ENCODE measurements around the gene CXCR6. TPM values are rescaled to one million over a fixed set of nuclear protein-coding genes. Genes with fewer than 3 reads are reported as not detected.
A peak's percentile ranks its signal among the peaks of the same experiment; 100 is the strongest.

Gene CXCR6
- polyA plus RNA-seq, 1 of the 3 experiments (the other 2 are of a cell fraction), result not detected

GRCh38 chr3:45923755-45924154, 19.5 kb upstream of the CXCR6 start:
- no peaks in the 10 kb centered on the region for H4K20me1 ChIP-seq (ENCODE audit: insufficient read depth)
- WGBS (ENCODE audit: low lambda C conversion rate), result 50% methylated on average over 2 of the region's 3 CpGs

DNA sequence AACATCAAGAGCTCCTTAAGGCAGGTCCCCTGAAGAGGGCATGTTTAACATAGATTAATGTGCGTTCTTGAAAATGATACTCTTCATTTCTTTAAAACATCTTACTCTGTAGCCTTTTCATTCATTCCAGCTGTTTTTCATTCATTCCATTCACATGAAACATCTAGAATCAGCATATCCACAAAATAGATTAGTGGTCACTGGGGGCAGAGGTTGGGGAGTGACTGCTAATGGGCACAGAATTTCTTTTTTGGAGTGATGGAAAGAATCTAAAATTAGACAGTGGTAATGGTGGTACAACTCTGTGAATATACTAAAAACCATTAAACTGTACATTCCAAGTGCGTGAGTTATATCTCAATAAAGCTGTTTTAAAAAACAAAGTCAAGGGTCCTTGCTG, 15.4 kb upstream of the CXCR6 start:
- Histone ChIP-seq H2AFZ (ENCODE audit: low read depth) (no peak overlapping the region), H3K4me3 (ENCODE audit: low read depth in 2 of 2, low read length in 1 of 2) (no peak overlapping the region), H3K4me2 (no peak overlapping the region), H3K36me3 (replicated peaks in 1 of 2; ENCODE audit: control insufficient read depth in 1 of 2, insufficient read depth in 2 of 2, low read length in 1 of 2) (peaks cover 13 to 42% of the 10 kb centered on the region in 2 experiments), H3K27me3 (ENCODE audit: insufficient read depth) (no peaks in the 10 kb centered on the region), H3K4me1 (ENCODE audit: control insufficient read depth in 1 of 2, insufficient read depth in 2 of 2, low read depth in 1 of 2, low read length in 1 of 2) (no peaks in the 10 kb centered on the region), H3K27ac (ENCODE audit: low read depth in 2 of 2, low read length in 1 of 2) (peak overlapping the region in 1 of 2 experiments; percentile 33; a peak in 1 of 4 replicates), H3K9me2 (no peaks in the 10 kb centered on the region), H3K9me3 (no peaks in the 10 kb centered on the region), H3K9ac (no peak overlapping the region), H3K79me2 (ENCODE audit: insufficient read depth) (no peaks in the 10 kb centered on the region), H4K20me1 (ENCODE audit: insufficient read depth) (no peaks in the 10 kb centered on the region), H3F3A (replicated peaks; ENCODE audit: insufficient read depth) (no peaks in the 10 kb centered on the region)
- TF ChIP-seq NRF1 (IDR thresholded peaks at IDR 0.05; ENCODE audit: low read depth, low read length) (no peak), GABPA (IDR thresholded peaks at IDR 0.05; ENCODE audit: low read depth) (no peak), SIN3A (IDR thresholded peaks at IDR 0.05; ENCODE audit: borderline replicate concordance, low read depth, low read length) (no peak), EZH2phosphoT487 (IDR thresholded peaks at IDR 0.05; ENCODE audit: borderline replicate concordance, low read depth) (no peak), EP300 (IDR thresholded peaks at IDR 0.05; ENCODE audit: borderline replicate concordance in 1 of 2, low read depth in 1 of 2, low read length in 1 of 2) (no peak), NFIC (IDR thresholded peaks at IDR 0.05; ENCODE audit: borderline replicate concordance) (no peak), RAD21 (IDR thresholded peaks at IDR 0.05; ENCODE audit: low read length) (no peak), TCF12 (IDR thresholded peaks at IDR 0.05) (no peak), TEAD4 (IDR thresholded peaks at IDR 0.05; ENCODE audit: borderline replicate concordance, insufficient read depth) (no peak), CTCF (IDR thresholded peaks at IDR 0.05) (no peak), YY1 (IDR thresholded peaks at IDR 0.05; ENCODE audit: low read depth) (no peak), ELF1 (IDR thresholded peaks at IDR 0.05) (no peak), TAF1 (IDR thresholded peaks at IDR 0.05; ENCODE audit: borderline replicate concordance, low read depth, low read length) (no peak)
- TF ChIP-seq, protein P1, sequence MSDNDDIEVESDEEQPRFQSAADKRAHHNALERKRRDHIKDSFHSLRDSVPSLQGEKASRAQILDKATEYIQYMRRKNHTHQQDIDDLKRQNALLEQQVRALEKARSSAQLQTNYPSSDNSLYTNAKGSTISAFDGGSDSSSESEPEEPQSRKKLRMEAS (IDR thresholded peaks at IDR 0.05; ENCODE audit: low read depth), result no peak
- TF ChIP-seq, protein P2, sequence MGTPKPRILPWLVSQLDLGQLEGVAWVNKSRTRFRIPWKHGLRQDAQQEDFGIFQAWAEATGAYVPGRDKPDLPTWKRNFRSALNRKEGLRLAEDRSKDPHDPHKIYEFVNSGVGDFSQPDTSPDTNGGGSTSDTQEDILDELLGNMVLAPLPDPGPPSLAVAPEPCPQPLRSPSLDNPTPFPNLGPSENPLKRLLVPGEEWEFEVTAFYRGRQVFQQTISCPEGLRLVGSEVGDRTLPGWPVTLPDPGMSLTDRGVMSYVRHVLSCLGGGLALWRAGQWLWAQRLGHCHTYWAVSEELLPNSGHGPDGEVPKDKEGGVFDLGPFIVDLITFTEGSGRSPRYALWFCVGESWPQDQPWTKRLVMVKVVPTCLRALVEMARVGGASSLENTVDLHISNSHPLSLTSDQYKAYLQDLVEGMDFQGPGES (IDR thresholded peaks at IDR 0.05; ENCODE audit: low read depth, low read length), result no peak
- 70% methylated on average over 2 of the region's 2 CpGs for WGBS (ENCODE audit: low lambda C conversion rate)
- POLR2A ChIA-PET, result no interaction called here
- DNase-seq, result no peak
- CTCF ChIA-PET, result interaction anchor here (1.2 to 9.5 kb wide), 7 partner anchors 10 to 166 kb away, joined by 5 to 142 read pairs (median 17); partner anchors contain the start of gene LZTFL1

More at GRCh38 chr3:45923755-45924154, 19.5 kb upstream of the CXCR6 start:
- Histone ChIP-seq H3K9me3 (no peaks in the 10 kb centered on the region), H3K4me2 (no peak overlapping the region), H3K4me1 (ENCODE audit: control insufficient read depth in 1 of 2, insufficient read depth in 2 of 2, low read depth in 1 of 2, low read length in 1 of 2) (no peaks in the 10 kb centered on the region), H3K4me3 (ENCODE audit: low read depth in 2 of 2, low read length in 1 of 2) (no peak overlapping the region), H3K27me3 (ENCODE audit: insufficient read depth) (no peaks in the 10 kb centered on the region), H3K27ac (ENCODE audit: low read depth in 2 of 2, low read length in 1 of 2) (no peak overlapping the region), H2AFZ (ENCODE audit: low read depth) (no peak overlapping the region), H3K36me3 (replicated peaks in 1 of 2; ENCODE audit: control insufficient read depth in 1 of 2, insufficient read depth in 2 of 2, low read length in 1 of 2) (peaks cover 10 to 31% of the 10 kb centered on the region in 2 experiments), H3K79me2 (ENCODE audit: insufficient read depth) (no peaks in the 10 kb centered on the region), H3F3A (replicated peaks; ENCODE audit: insufficient read depth) (peaks cover under 1% of the 10 kb centered on the region), H3K9me2 (no peaks in the 10 kb centered on the region), H3K9ac (no peak overlapping the region)
- CTCF ChIA-PET, result interaction anchor here (1.2 to 5.6 kb wide), 3 partner anchors 15 to 162 kb away, joined by 4 to 31 read pairs (median 13); no protein-coding TSS in a partner anchor
- no peak for DNase-seq
- POLR2A ChIA-PET, result no interaction called here
- peak; percentile 57 for TF ChIP-seq NFIC (IDR thresholded peaks at IDR 0.05; ENCODE audit: borderline replicate concordance)
- TF ChIP-seq CTCF (IDR thresholded peaks at IDR 0.05), result no peak
- no peak for TF ChIP-seq EP300 (IDR thresholded peaks at IDR 0.05; ENCODE audit: borderline replicate concordance in 1 of 2, low read depth in 1 of 2, low read length in 1 of 2)
- peak; percentile 53; the same call in 1 of the 2 replicates for TF ChIP-seq FOSL2 (IDR thresholded peaks at IDR 0.05; ENCODE audit: borderline replicate concordance, low read depth)
- 0 out of 2 replicates have a peak, but pooled peaks have one; percentile 17 for TF ChIP-seq JUND (IDR thresholded peaks at IDR 0.05)
- no peak for TF ChIP-seq POLR2AphosphoS5 (IDR thresholded peaks at IDR 0.05; ENCODE audit: low read depth, low read length)

All from SK-N-SH (cell line).